Sigmoid colon (tissue), 4 donors: ENCODE results near the gene GPR18.

ENCODE experiments used
- CTCF ChIP-seq, 4 experiments: fragments of 450-650 bp in 3 of 4; fragments of 200-600 bp in 1 of 4; IDR thresholded peaks; one replicate each; pipeline ENCODE4 v1.5.1; 2016 to 2019; ENCODE audit warnings: antibody characterized with exemption in 4 of 4, mild to moderate bottlenecking in 3 of 4, moderate library complexity in 2 of 4
- EP300 ChIP-seq, 4 donors: sonication (generic); formaldehyde crosslinking; IDR thresholded peaks; one replicate each; pipeline ENCODE4 v1.6.1; 2017; ENCODE audit warnings: antibody characterized with exemption in 4 of 4
- POLR2A ChIP-seq, 2 donors: fragments of 450-650 bp; IDR thresholded peaks; one replicate each; pipeline ENCODE4 v1.6.1; 2016; ENCODE audit warnings: antibody characterized with exemption in 2 of 2, mild to moderate bottlenecking in 2 of 2, moderate library complexity in 2 of 2
- POLR2AphosphoS5 ChIP-seq, 4 donors: sonication (generic); formaldehyde crosslinking; IDR thresholded peaks; one replicate each; pipeline ENCODE4 v1.6.1; 2017; ENCODE audit warnings: antibody characterized with exemption in 4 of 4

- TF ChIP-seq CTCF (IDR thresholded peaks at IDR 0.05), result no peak
- TF ChIP-seq POLR2A (IDR thresholded peaks at IDR 0.05), result no peak
- no peak for TF ChIP-seq POLR2AphosphoS5 (IDR thresholded peaks at IDR 0.05)
- TF ChIP-seq EP300 (IDR thresholded peaks at IDR 0.05), result no peak
These were observed 24.4 kb upstream of the GPR18 start for GRCh38 chr13:99282264-99283231.
